Naive thymus-derived CD4-positive, alpha-beta T cell (primary cell): ENCODE measurements around the gene KCNS3. TPM values are rescaled to one million over a fixed set of nuclear protein-coding genes. Genes with fewer than 3 reads are reported as not detected.
A peak's percentile ranks its signal among the peaks of the same experiment; 100 is the strongest.
"Not testable (repeated sequence)": the region's sequence is repeated elsewhere in the genome, so short reads cannot be mapped to it uniquely, and the experiment has no call there.

Source experiments
- ATAC-seq: fragments of 150-1000 bp; cut with Tn5 transposase; 2 replicates; pipeline ENCODE4 v1.10.0; 2021; ENCODE audit warnings: mild to moderate bottlenecking, moderate library complexity
- CTCF ChIA-PET: fragments of 350-600 bp; sonication (Branson Sonifier 250); formaldehyde crosslinking; loops from one replicate; lab custom pipeline; 2021; ENCODE audit warnings: antibody characterized with exemption; lab: Charles Lee
- POLR2A ChIA-PET: fragments of 350-600 bp; sonication (Branson Sonifier 250); formaldehyde crosslinking; loops from one replicate; lab custom pipeline; 2021; ENCODE audit warnings: antibody characterized with exemption, inconsistent platforms; lab: Charles Lee
- DNase-seq, 9 donors: peaks; one replicate each; pipeline versions ENCODE4 v3.0.0 to v3.0.0-alpha.2; 2020 to 2022; ENCODE audit warnings: mixed read lengths in 1 of 9
- H3K27ac ChIP-seq: one replicate; pipeline ENCODE4 v1.7.0; 2013; ENCODE audit warnings: mild to moderate bottlenecking, low read depth, low read length, moderate library complexity
- H3K27me3 ChIP-seq, 2 donors: one replicate each; pipeline ENCODE4 v1.7.0; 2013; ENCODE audit warnings: low read length in 2 of 2, mild to moderate bottlenecking in 2 of 2, moderate library complexity in 2 of 2; ENCODE audit not compliant: control insufficient read depth in 2 of 2, insufficient read depth in 2 of 2
- H3K36me3 ChIP-seq, 3 experiments: 1 replicate in 2 of 3; 2 replicates in 1 of 3; pipeline ENCODE4 v1.7.0; 2013; ENCODE audit warnings: low read length in 3 of 3, mild to moderate bottlenecking in 3 of 3, moderate library complexity in 1 of 3; ENCODE audit not compliant: insufficient read depth in 3 of 3, control insufficient read depth in 2 of 3
- H3K4me1 ChIP-seq, 2 donors: one replicate each; pipeline ENCODE4 v1.7.0; 2013; ENCODE audit warnings: low read length in 2 of 2, mild to moderate bottlenecking in 2 of 2, moderate library complexity in 1 of 2; ENCODE audit not compliant: control insufficient read depth in 2 of 2, insufficient read depth in 2 of 2
- H3K4me3 ChIP-seq: 2 replicates; pipeline ENCODE4 v1.7.0; 2013; ENCODE audit warnings: mild to moderate bottlenecking, low read length
- H3K9me3 ChIP-seq, 3 experiments: 1 replicate in 2 of 3; 2 replicates in 1 of 3; pipeline ENCODE4 v1.7.0; 2013; ENCODE audit warnings: low read length in 3 of 3; ENCODE audit not compliant: control insufficient read depth in 2 of 3
- H3K27ac Mint-ChIP-seq, 9 donors: one replicate each; pipeline ENCODE4 v1.8.0; 2020 to 2022; ENCODE audit warnings: mixed read lengths in 9 of 9, mild to moderate bottlenecking in 8 of 9, moderate library complexity in 5 of 9, inconsistent platforms in 2 of 9
- H3K27me3 Mint-ChIP-seq, 5 donors: one replicate each; pipeline ENCODE4 v1.8.0; 2021 to 2022; ENCODE audit warnings: mixed read lengths in 5 of 5, mild to moderate bottlenecking in 1 of 5
- H3K36me3 Mint-ChIP-seq, 5 donors: one replicate each; pipeline ENCODE4 v1.8.0; 2020 to 2022; ENCODE audit warnings: mixed read lengths in 5 of 5, mild to moderate bottlenecking in 3 of 5, inconsistent platforms in 1 of 5
- H3K4me1 Mint-ChIP-seq, 7 donors: one replicate each; pipeline ENCODE4 v1.8.0; 2020 to 2022; ENCODE audit warnings: mixed read lengths in 7 of 7, mild to moderate bottlenecking in 3 of 7, inconsistent platforms in 1 of 7
- H3K4me3 Mint-ChIP-seq, 10 donors: one replicate each; pipeline ENCODE4 v1.8.0; 2020 to 2022; ENCODE audit warnings: mild to moderate bottlenecking in 10 of 10, mixed read lengths in 10 of 10, moderate library complexity in 6 of 10, inconsistent platforms in 2 of 10
- H3K9me3 Mint-ChIP-seq, 11 donors: one replicate each; pipeline ENCODE4 v1.8.0; 2020 to 2022; ENCODE audit warnings: mixed read lengths in 11 of 11, mild to moderate bottlenecking in 4 of 11, inconsistent platforms in 1 of 11, moderate library complexity in 1 of 11
- intact Hi-C, 2 donors: fragments of 100-400 bp; cut with micrococcal nuclease; formaldehyde crosslinking; loops; one replicate each; pipeline ENCODE4 v1.15.1; 2023
- polyA plus RNA-seq, 2 donors: library from polyadenylated mRNA; unstranded; fragments of 300-500 nt; fragmentation: Illumina TruSeq; gene quantifications; one replicate each; pipeline ENCODE4 v1.2.3, GENCODE V29; 2021
- total RNA-seq, 6 experiments: library from RNA in 5 of 6; stranded (reverse) in 5 of 6; gene quantifications; 1 replicate in 5 of 6; 2 replicates in 1 of 6; pipeline ENCODE4 v1.2.3 and lab custom pipeline; 2021 to 2026

The KCNS3 gene
- total and polyA plus RNA-seq, 7 experiments from 2014 or later: not detected

GRCh38 chr2:17958466-17959092, 80.1 kb downstream of the KCNS3 start:
- Histone ChIP-seq H3K27me3 (no peaks in the 10 kb centered on the region), H3K4me1 (no peaks in the 10 kb centered on the region), H3K9me3 (no peaks in the 10 kb centered on the region), H3K36me3 (no peaks in the 10 kb centered on the region), H3K4me3 (no peak overlapping the region), H3K27ac (no peak overlapping the region)
- ATAC-seq (no peak), DNase-seq (no peak)
- no peaks in the 10 kb centered on the region for H3K27me3 Mint-ChIP-seq
- intact Hi-C loops: no loop called here
- ChIA-PET CTCF (no interaction called here), POLR2A (no interaction called here)
- H3K27ac Mint-ChIP-seq: no peak overlapping the region
- no peaks in the 10 kb centered on the region for H3K36me3 Mint-ChIP-seq
- no peak overlapping the region for H3K4me3 Mint-ChIP-seq
- peaks cover 0 to 6% (median 0%) of the 10 kb centered on the region in 11 donors for H3K9me3 Mint-ChIP-seq
- H3K4me1 Mint-ChIP-seq: no peaks in the 10 kb centered on the region

DNA sequence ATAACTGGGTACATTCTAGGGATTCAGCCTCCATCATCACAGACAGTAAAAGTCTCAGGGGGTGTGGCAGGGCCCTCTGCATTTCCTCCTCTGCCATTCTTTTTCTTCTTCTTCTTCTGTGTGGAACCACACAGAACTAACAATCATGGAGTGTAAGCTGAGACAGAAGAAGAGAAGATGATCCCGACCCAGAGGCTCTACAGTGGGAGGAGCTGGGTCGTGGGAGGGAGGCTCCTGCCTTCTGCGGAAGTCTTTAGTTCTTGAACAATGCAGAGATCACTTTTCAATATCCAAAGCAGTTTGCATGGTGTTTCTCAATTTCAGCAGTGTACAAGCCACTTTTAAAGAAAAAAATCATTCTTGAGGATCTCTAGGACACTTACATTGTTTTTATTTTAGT, 80.9 kb downstream of the KCNS3 start:
- ATAC-seq (no peak), DNase-seq (no peak)
- H3K27ac ChIP-seq: no peak overlapping the region
- H3K9me3 Mint-ChIP-seq: peaks cover 0 to 6% (median 0%) of the 10 kb centered on the region in 11 donors
- H3K27me3 ChIP-seq: no peaks in the 10 kb centered on the region
- H3K4me1 Mint-ChIP-seq: no peaks in the 10 kb centered on the region
- H3K9me3 ChIP-seq: no peaks in the 10 kb centered on the region
- no peak overlapping the region for H3K27ac Mint-ChIP-seq
- no peaks in the 10 kb centered on the region for H3K27me3 Mint-ChIP-seq
- no peaks in the 10 kb centered on the region for H3K4me1 ChIP-seq
- H3K36me3 Mint-ChIP-seq: no peaks in the 10 kb centered on the region
- H3K4me3 Mint-ChIP-seq: no peak overlapping the region
- ChIA-PET POLR2A (no interaction called here), CTCF (no interaction called here)
- intact Hi-C loops: no loop called here
- no peak overlapping the region for H3K4me3 ChIP-seq
- no peaks in the 10 kb centered on the region for H3K36me3 ChIP-seq

DNA sequence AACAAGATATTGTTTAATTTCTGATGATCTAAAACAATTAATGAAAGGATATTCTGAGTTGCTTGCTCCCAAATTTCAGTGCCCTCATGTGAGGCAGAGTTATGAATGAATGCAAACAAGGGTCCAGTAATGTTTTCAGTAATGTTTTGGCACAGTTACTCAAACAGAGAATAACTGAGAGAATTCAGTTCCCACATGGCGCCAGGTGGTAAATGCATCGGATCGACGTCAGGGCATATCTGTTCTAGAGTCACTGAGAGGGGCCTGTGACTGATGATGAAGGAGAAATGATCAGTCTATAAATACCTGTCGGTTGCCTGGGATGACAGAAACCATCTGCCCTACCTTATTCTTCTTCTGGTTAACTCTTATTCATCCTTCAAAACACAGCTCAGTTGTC, 81.4 kb downstream of the KCNS3 start:
- Mint-ChIP-seq H3K36me3 (no peaks in the 10 kb centered on the region), H3K27ac (no peak overlapping the region), H3K4me3 (no peak overlapping the region), H3K27me3 (no peaks in the 10 kb centered on the region), H3K4me1 (no peaks in the 10 kb centered on the region), H3K9me3 (peaks cover 0 to 6% (median 0%) of the 10 kb centered on the region in 11 donors)
- DNase-seq (no peak), ATAC-seq (no peak)
- Histone ChIP-seq H3K4me1 (no peaks in the 10 kb centered on the region), H3K27ac (no peak overlapping the region), H3K9me3 (no peaks in the 10 kb centered on the region), H3K4me3 (no peak overlapping the region), H3K36me3 (no peaks in the 10 kb centered on the region), H3K27me3 (no peaks in the 10 kb centered on the region)
- intact Hi-C loops: no loop called here
- POLR2A ChIA-PET: no interaction called here
- CTCF ChIA-PET: no interaction called here

DNA sequence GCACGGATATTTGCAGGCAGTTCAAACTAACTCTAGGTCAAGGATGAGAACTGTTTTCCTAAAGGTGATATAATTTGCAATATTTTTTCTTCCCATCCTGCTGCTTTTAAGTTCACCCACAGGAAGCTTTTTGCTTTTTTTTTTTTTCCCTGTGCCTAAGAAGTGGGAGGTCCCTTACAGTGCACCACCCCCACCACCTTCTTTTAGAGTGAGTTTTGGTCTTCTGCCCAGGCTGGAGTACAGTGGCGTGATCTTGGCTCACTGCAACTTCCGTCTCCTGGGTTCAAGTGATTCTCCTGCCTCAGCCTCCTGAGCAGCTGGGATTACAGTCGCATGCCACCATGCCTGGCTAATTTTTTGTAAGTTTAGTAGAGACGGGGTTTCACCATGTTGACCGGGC, 82.5 kb downstream of the KCNS3 start:
- Histone ChIP-seq H3K4me1 (no peaks in the 10 kb centered on the region), H3K9me3 (no peaks in the 10 kb centered on the region), H3K4me3 (no peak overlapping the region), H3K27ac (no peak overlapping the region), H3K27me3 (no peaks in the 10 kb centered on the region), H3K36me3 (no peaks in the 10 kb centered on the region)
- ATAC-seq: no peak
- H3K27ac Mint-ChIP-seq: peak overlapping the region in 1 of 9 donors; percentile 48
- DNase-seq: no peak
- CTCF ChIA-PET: no interaction called here
- H3K36me3 Mint-ChIP-seq: no peaks in the 10 kb centered on the region
- H3K9me3 Mint-ChIP-seq: peaks cover 0 to 6% (median 0%) of the 10 kb centered on the region in 11 donors
- peaks cover 0 to 3% (median 0%) of the 10 kb centered on the region in 5 donors for H3K27me3 Mint-ChIP-seq
- POLR2A ChIA-PET: no interaction called here
- peaks cover 0 to 3% (median 0%) of the 10 kb centered on the region in 7 donors for H3K4me1 Mint-ChIP-seq
- intact Hi-C loops: no loop called here
- H3K4me3 Mint-ChIP-seq: no peak overlapping the region

DNA sequence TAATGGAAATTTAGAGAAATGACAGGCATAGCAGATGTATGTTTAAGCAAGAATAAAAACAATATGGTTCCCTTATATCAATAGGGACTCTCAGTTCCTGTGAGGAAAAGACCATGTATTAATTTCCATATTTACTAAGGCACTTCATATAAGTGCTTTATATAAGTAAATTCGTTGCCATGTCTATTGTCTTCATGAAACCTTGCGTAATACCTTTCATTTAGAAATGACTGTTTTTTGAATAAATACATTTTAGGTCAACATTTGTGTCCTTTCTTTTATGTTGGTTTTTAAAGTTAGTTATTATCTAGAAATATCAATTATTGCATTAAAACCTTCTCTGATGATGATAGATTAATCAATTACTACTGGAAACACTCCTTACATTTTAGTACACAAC, 83.3 kb downstream of the KCNS3 start:
- Mint-ChIP-seq H3K36me3 (no peaks in the 10 kb centered on the region), H3K4me1 (peaks cover 0 to 3% (median 0%) of the 10 kb centered on the region in 7 donors), H3K27me3 (peaks cover 0 to 4% (median 0%) of the 10 kb centered on the region in 5 donors), H3K9me3 (peaks cover 0 to 6% (median 0%) of the 10 kb centered on the region in 11 donors), H3K27ac (no peak overlapping the region), H3K4me3 (no peak overlapping the region)
- intact Hi-C loops: no loop called here
- Histone ChIP-seq H3K27ac (no peak overlapping the region), H3K9me3 (no peaks in the 10 kb centered on the region), H3K27me3 (no peaks in the 10 kb centered on the region), H3K4me1 (no peaks in the 10 kb centered on the region), H3K4me3 (no peak overlapping the region), H3K36me3 (no peaks in the 10 kb centered on the region)
- ChIA-PET CTCF (no interaction called here), POLR2A (no interaction called here)
- no peak for DNase-seq
- no peak for ATAC-seq

DNA sequence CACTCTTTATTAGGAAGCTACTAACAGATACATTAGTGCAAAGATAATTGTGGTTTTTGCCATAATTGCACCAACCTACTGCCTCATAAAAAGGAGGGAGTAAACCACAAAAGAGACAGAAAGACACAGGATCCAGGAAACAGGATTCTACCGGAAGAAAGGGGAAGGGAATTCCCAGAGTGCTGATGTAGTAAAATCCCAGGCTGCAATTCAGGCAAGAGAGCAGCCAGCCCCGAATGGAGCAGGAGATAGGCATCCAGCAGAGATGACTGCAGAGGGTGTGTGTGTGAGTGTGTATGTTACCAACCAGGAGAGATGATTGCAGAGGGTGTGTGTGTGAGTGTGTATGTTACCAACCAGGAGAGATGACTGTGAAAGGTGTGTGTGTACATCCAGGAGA, 84.4 kb downstream of the KCNS3 start:
- H3K36me3 Mint-ChIP-seq: no peaks in the 10 kb centered on the region
- H3K9me3 ChIP-seq: no peaks in the 10 kb centered on the region
- H3K36me3 ChIP-seq: no peaks in the 10 kb centered on the region
- peaks cover 0 to 6% (median 0%) of the 10 kb centered on the region in 7 donors for H3K4me1 Mint-ChIP-seq
- peaks cover 0 to 6% (median 0%) of the 10 kb centered on the region in 11 donors for H3K9me3 Mint-ChIP-seq
- DNase-seq (no peak), ATAC-seq (no peak)
- no peak overlapping the region for H3K4me3 Mint-ChIP-seq
- H3K27ac ChIP-seq: no peak overlapping the region
- H3K4me1 ChIP-seq: no peaks in the 10 kb centered on the region
- no peaks in the 10 kb centered on the region for H3K27me3 ChIP-seq
- no peak overlapping the region for H3K4me3 ChIP-seq
- ChIA-PET CTCF (no interaction called here), POLR2A (interaction anchor here (0.7 kb wide), 1 partner anchor 515 kb away, joined by 3 read pairs; no protein-coding TSS in a partner anchor)
- intact Hi-C loops: no loop called here
- peaks cover 0 to 4% (median 0%) of the 10 kb centered on the region in 5 donors for H3K27me3 Mint-ChIP-seq
- no peak overlapping the region for H3K27ac Mint-ChIP-seq

- not testable (repeated sequence) for H3K4me1 ChIP-seq
These were observed 85.1 kb downstream of the KCNS3 start for GRCh38 chr2:17963571-17963970.

More at GRCh38 chr2:17963571-17963970, 85.1 kb downstream of the KCNS3 start:
- H3K9me3 ChIP-seq, DNase-seq, H3K4me3 Mint-ChIP-seq, intact Hi-C loops, H3K4me1 Mint-ChIP-seq, H3K27me3 Mint-ChIP-seq, H3K36me3 ChIP-seq, H3K27me3 ChIP-seq, H3K4me3 ChIP-seq, H3K27ac Mint-ChIP-seq, CTCF ChIA-PET, H3K9me3 Mint-ChIP-seq, ATAC-seq, H3K27ac ChIP-seq, POLR2A ChIA-PET, H3K36me3 Mint-ChIP-seq: not testable (repeated sequence)
